ENCODE data around the gene PPP2R2D.

The PPP2R2D gene

GRCh38 chr10:132003282-132003924 is 102.6 kb downstream of the PPP2R2D start:
- DNase-seq, result no peak

- DNase-seq, result no peak
These were observed 103.2 kb downstream of the PPP2R2D start for GRCh38 chr10:132004052-132004451.

DNA sequence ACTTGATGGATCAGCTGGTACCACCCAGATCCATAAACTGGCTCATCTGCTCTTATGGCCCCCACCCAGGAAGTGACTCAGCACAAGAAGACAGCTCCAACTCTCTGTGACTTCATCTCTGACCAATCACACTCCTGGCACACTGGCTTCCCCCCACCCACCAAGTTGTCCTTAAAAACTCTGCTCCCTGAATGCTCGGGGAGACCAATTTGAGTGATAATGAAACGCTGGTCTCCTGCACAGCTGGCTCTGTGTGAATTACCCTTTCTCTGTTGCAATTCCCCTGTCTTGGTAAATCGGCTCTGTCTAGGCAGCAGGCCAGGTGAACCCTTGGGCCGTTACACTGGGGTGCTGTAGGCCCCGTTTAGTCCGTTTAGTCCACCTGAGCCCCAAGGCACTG is 104.3 kb downstream of the PPP2R2D start:
- DNase-seq, result no peak

GRCh38 chr10:132006966-132007365 is 106.2 kb downstream of the PPP2R2D start:
- DNase-seq, result no peak

DNA sequence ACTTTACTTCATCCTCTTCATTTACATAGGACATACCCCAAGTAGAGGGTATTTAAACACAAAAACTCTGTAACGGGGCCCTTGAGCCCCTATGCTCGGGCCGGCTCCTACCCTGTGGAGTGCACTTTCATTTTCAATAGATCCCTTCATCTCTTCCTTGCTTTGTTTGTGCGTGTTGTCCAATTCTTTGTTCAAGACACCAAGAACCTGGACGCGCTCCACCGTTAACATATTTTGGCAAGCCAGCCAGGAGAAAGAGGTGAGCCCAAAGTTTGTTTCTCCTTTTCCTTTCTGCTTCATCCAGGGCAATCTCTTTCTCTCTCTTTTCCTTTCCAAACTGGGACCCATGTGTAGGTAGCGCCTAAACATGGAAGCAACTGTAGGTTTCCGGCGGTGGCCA is 106.9 kb downstream of the PPP2R2D start:
- DNase-seq, result no peak

Measured in HCEC 1CT (cell line).